OCI-LY1 (cell line): ENCODE data around the gene OR5K2.

Source experiments
- H2AFZ ChIP-seq: fragments of 200-600 bp; sonication (generic), shearing (Covaris generic); 2 replicates; pipeline ENCODE4 v1.6.0; 2014; ENCODE audit warnings: antibody characterized with exemption, mild to moderate bottlenecking, low read length
- H3F3A ChIP-seq: fragments of 200-600 bp; sonication (generic), shearing (Covaris generic); 2 replicates; pipeline ENCODE4 v1.6.0; 2014; ENCODE audit warnings: mild to moderate bottlenecking, antibody characterized with exemption, low read length, moderate library complexity; ENCODE audit not compliant: insufficient read depth
- H3K27ac ChIP-seq: fragments of 200-600 bp; sonication (generic); 2 replicates; pipeline ENCODE4 v1.5.1; 2014; ENCODE audit warnings: low read length, mixed run types, mild to moderate bottlenecking, low read depth; ENCODE audit not compliant: poor library complexity, severe bottlenecking
- H3K27me3 ChIP-seq: fragments of 200-600 bp; sonication (generic); 2 replicates; pipeline ENCODE4 v1.6.0; 2014; ENCODE audit warnings: antibody characterized with exemption, mild to moderate bottlenecking, low read length, moderate library complexity; ENCODE audit not compliant: insufficient read depth
- H3K36me3 ChIP-seq: fragments of 200-600 bp; sonication (generic); 2 replicates; pipeline ENCODE4 v1.6.1; 2014; ENCODE audit warnings: mild to moderate bottlenecking, antibody characterized with exemption, low read length, moderate library complexity, mixed read lengths; ENCODE audit not compliant: insufficient read depth
- H3K4me1 ChIP-seq: fragments of 200-600 bp; sonication (generic); 2 replicates; pipeline ENCODE4 v1.5.1; 2014; ENCODE audit warnings: mild to moderate bottlenecking, low read length, moderate library complexity; ENCODE audit not compliant: insufficient read depth, severe bottlenecking
- H3K4me2 ChIP-seq: fragments of 200-600 bp; sonication (generic), shearing (Covaris generic); 2 replicates; pipeline ENCODE4 v1.6.1; 2014; ENCODE audit warnings: low read length
- H3K4me3 ChIP-seq: fragments of 200-600 bp; sonication (generic); 2 replicates; pipeline ENCODE4 v1.5.1; 2014; ENCODE audit warnings: low read length, low read depth, mild to moderate bottlenecking, mixed read lengths; ENCODE audit not compliant: poor library complexity, severe bottlenecking
- H3K79me2 ChIP-seq: fragments of 200-600 bp; shearing (Covaris generic); 2 replicates; pipeline ENCODE4 v1.6.1; 2016; ENCODE audit warnings: mixed run types, low read length, mixed read lengths; ENCODE audit not compliant: insufficient read depth
- H3K9ac ChIP-seq: fragments of 200-600 bp; sonication (generic), shearing (Covaris generic); 2 replicates; pipeline ENCODE4 v1.6.1; 2014; ENCODE audit warnings: mild to moderate bottlenecking, low read length, mixed read lengths
- H3K9me2 ChIP-seq: fragments of 200-600 bp; sonication (generic), shearing (Covaris generic); 2 replicates; pipeline ENCODE4 v1.6.1; 2014; ENCODE audit warnings: low read depth, mild to moderate bottlenecking, low read length, mixed read lengths
- H3K9me3 ChIP-seq: fragments of 200-600 bp; shearing (Covaris generic); 2 replicates; pipeline ENCODE4 v1.6.1; 2014; ENCODE audit warnings: low read length, mixed read lengths
- H4K20me1 ChIP-seq: fragments of 200-600 bp; sonication (generic), shearing (Covaris generic); 2 replicates; pipeline ENCODE4 v1.6.0; 2016; ENCODE audit warnings: mild to moderate bottlenecking, low read length; ENCODE audit not compliant: insufficient read depth
- CTCF ChIP-seq: fragments of 200-600 bp; sonication (generic), shearing (Covaris generic); IDR thresholded peaks from 2 replicates; pipeline ENCODE4 v1.5.1; 2017; ENCODE audit warnings: mild to moderate bottlenecking, antibody characterized with exemption, low read length, moderate library complexity, mixed read lengths
- EZH2 ChIP-seq: fragments of 200-600 bp; sonication (generic), shearing (Covaris generic); IDR thresholded peaks from 2 replicates; pipeline ENCODE4 v1.8.0; 2017; ENCODE audit warnings: borderline replicate concordance, mixed run types, mild to moderate bottlenecking, antibody characterized with exemption, low read length, moderate library complexity, mixed read lengths

Gene OR5K2

GRCh38 chr3:98521897-98522543 is 24.5 kb downstream of the OR5K2 start:
- Histone ChIP-seq H3K9me3 (no peaks in the 10 kb centered on the region), H3K4me1 (peaks cover 22% of the 10 kb centered on the region), H3K9ac (peak overlapping the region; percentile 84), H3K4me2 (peak overlapping the region; percentile 73), H3K27me3 (no peaks in the 10 kb centered on the region), H3F3A (no peaks in the 10 kb centered on the region), H2AFZ (no peak overlapping the region), H3K79me2 (peaks cover 20% of the 10 kb centered on the region), H4K20me1 (no peaks in the 10 kb centered on the region), H3K27ac (peak overlapping the region; percentile 18), H3K36me3 (peaks cover 36% of the 10 kb centered on the region), H3K4me3 (peak overlapping the region; percentile 87), H3K9me2 (no peaks in the 10 kb centered on the region)
- TF ChIP-seq CTCF (no peak), EZH2 (no peak)

- Histone ChIP-seq H3K79me2 (peaks cover 20% of the 10 kb centered on the region), H3K4me2 (peak within 1 kb of the TSS; percentile 73), H3F3A (no peaks in the 10 kb centered on the region), H3K9me3 (no peaks in the 10 kb centered on the region), H3K9ac (peak within 1 kb of the TSS; percentile 84), H3K27ac (peak within 1 kb of the TSS; percentile 18), H2AFZ (peak within 1 kb of the TSS; percentile 25), H3K4me1 (peaks cover 22% of the 10 kb centered on the region), H3K9me2 (no peaks in the 10 kb centered on the region), H3K36me3 (peaks cover 34% of the 10 kb centered on the region), H3K4me3 (peak within 1 kb of the TSS; percentile 87), H3K27me3 (no peaks in the 10 kb centered on the region), H4K20me1 (no peaks in the 10 kb centered on the region)
- TF ChIP-seq EZH2 (no peak), CTCF (no peak)
Observed at GRCh38 chr3:98522544-98523281, 25.2 kb downstream of the OR5K2 start, which contains the start of gene CLDND1. Gene CLDND1, minus strand, starts transcription at chr3:98522902. Its CDS starts 1,478 bp downstream, at chr3:98521424.

GRCh38 chr3:98525494-98525893 is 28.0 kb downstream of the OR5K2 start:
- Histone ChIP-seq H3K27me3 (no peaks in the 10 kb centered on the region), H3K9me3 (no peaks in the 10 kb centered on the region), H3K4me2 (no peak overlapping the region), H3K4me3 (no peak overlapping the region), H3K27ac (no peak overlapping the region), H3K4me1 (peaks cover 33% of the 10 kb centered on the region), H3K9ac (no peak overlapping the region), H3K36me3 (peaks cover 8% of the 10 kb centered on the region), H4K20me1 (no peaks in the 10 kb centered on the region), H3K9me2 (no peaks in the 10 kb centered on the region), H3K79me2 (peaks cover 19% of the 10 kb centered on the region), H3F3A (no peaks in the 10 kb centered on the region), H2AFZ (no peak overlapping the region)
- TF ChIP-seq EZH2 (no peak), CTCF (no peak)
